Osteocyte (in vitro differentiated cells): ENCODE data around the gene RALGPS2. TPM values are rescaled to one million over a fixed set of nuclear protein-coding genes. Genes with fewer than 3 reads are reported as not detected.
A peak's percentile ranks its signal among the peaks of the same experiment; 100 is the strongest.

Experiments
- DNase-seq: peaks from one replicate; pipeline ENCODE4 v3.0.0; 2021; ENCODE audit warnings: mixed read lengths; ENCODE audit not compliant: unreplicated experiment; ENCODE audit errors: extremely low spot score
- H3K27ac Mint-ChIP-seq: one replicate; pipeline ENCODE4 v1.8.0; 2021; ENCODE audit warnings: mild to moderate bottlenecking, mixed read lengths; ENCODE audit not compliant: unreplicated experiment
- H3K27me3 Mint-ChIP-seq: one replicate; pipeline ENCODE4 v1.8.0; 2021; ENCODE audit warnings: mixed read lengths; ENCODE audit not compliant: unreplicated experiment
- H3K36me3 Mint-ChIP-seq: one replicate; pipeline ENCODE4 v1.8.0; 2021; ENCODE audit warnings: mixed read lengths; ENCODE audit not compliant: unreplicated experiment
- H3K4me1 Mint-ChIP-seq: one replicate; pipeline ENCODE4 v1.8.0; 2021; ENCODE audit warnings: mixed read lengths; ENCODE audit not compliant: unreplicated experiment
- H3K4me3 Mint-ChIP-seq: one replicate; pipeline ENCODE4 v1.8.0; 2021; ENCODE audit warnings: mild to moderate bottlenecking, moderate library complexity, mixed read lengths; ENCODE audit not compliant: unreplicated experiment
- H3K9me3 Mint-ChIP-seq: one replicate; pipeline ENCODE4 v1.8.0; 2021; ENCODE audit warnings: mixed read lengths; ENCODE audit not compliant: unreplicated experiment
- total RNA-seq: library from RNA; stranded (reverse); gene quantifications from 2 replicates; pipeline ENCODE4 v1.2.1, GENCODE V29; 2021
- TF ChIP-seq, protein P1 (sequence below): fragments of 200-600 bp; sonication (generic); IDR thresholded peaks from 2 replicates; pipeline ENCODE4 v1.5.0; 2021; ENCODE audit warnings: antibody characterized with exemption, mild to moderate bottlenecking, moderate library complexity

RALGPS2 gene
- total RNA-seq, 1 donor from 2014 or later = 6.5 TPM

DNA sequence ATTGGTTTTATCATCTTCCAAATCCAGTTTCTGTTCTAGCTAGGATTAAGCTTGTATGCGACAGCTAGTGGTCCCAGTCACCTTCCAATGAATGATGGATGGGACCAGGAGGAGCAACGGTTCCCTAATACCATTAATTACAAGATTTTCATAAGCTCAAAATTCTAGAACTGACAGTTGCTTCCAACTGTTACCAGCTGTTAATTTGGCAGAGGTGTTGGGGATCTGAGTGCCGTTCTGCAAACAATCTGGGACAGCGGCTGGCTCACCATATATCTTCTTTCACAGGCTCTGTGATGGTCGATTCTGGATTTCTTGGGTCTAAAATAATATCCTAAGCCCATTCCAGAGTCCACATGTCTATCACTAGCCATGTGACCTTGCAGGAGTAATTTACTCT is 34.5 kb upstream of the RALGPS2 start:
- H3K9me3 Mint-ChIP-seq = no peaks in the 10 kb centered on the region
- no peak for DNase-seq
- TF ChIP-seq, protein P1, sequence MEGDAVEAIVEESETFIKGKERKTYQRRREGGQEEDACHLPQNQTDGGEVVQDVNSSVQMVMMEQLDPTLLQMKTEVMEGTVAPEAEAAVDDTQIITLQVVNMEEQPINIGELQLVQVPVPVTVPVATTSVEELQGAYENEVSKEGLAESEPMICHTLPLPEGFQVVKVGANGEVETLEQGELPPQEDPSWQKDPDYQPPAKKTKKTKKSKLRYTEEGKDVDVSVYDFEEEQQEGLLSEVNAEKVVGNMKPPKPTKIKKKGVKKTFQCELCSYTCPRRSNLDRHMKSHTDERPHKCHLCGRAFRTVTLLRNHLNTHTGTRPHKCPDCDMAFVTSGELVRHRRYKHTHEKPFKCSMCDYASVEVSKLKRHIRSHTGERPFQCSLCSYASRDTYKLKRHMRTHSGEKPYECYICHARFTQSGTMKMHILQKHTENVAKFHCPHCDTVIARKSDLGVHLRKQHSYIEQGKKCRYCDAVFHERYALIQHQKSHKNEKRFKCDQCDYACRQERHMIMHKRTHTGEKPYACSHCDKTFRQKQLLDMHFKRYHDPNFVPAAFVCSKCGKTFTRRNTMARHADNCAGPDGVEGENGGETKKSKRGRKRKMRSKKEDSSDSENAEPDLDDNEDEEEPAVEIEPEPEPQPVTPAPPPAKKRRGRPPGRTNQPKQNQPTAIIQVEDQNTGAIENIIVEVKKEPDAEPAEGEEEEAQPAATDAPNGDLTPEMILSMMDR = no peak
- no peaks in the 10 kb centered on the region for H3K36me3 Mint-ChIP-seq
- no peak overlapping the region for H3K27ac Mint-ChIP-seq
- H3K27me3 Mint-ChIP-seq = no peaks in the 10 kb centered on the region
- H3K4me1 Mint-ChIP-seq = peaks cover 4% of the 10 kb centered on the region
- H3K4me3 Mint-ChIP-seq = no peak overlapping the region

DNA sequence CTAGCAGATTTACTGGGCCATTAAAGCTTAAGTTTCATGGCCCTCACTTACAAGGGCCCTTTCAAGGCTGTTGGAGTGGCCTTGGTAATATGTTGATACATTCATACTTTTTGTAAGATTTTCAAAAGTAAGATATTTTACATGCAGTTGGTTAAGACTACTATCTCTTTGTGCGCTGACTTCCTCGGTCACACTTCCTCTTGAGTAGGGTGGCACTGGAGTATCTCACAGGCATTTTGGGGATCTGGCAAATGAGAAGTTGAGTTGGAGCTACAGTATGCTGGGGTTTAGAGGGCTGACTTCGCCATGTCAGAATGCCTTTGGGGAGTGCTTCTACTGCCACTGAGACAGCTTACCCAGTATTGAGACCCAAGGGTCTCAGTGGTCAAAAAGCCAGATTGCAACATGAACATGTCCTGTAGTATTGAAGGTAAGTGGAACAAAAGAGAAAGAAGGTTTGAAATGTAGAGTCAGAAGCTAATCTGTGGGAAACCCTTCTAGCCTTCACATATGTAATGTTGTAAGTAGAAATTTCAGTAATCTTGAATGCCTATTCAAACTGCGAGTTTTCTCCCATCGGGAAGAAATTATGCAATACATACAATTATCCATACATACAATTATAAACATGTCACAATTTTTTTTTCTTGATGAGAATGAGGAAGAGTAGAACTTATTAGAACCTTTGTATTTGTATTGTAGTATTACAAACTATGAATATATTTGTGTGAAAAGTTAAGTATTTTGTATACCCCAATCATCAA is 32.3 kb upstream of the RALGPS2 start:
- TF ChIP-seq, protein P1 = no peak
- no peak for DNase-seq
- H3K4me1 Mint-ChIP-seq = no peaks in the 10 kb centered on the region
- no peaks in the 10 kb centered on the region for H3K27me3 Mint-ChIP-seq
- no peak overlapping the region for H3K4me3 Mint-ChIP-seq
- no peak overlapping the region for H3K27ac Mint-ChIP-seq
- H3K36me3 Mint-ChIP-seq = no peaks in the 10 kb centered on the region
- H3K9me3 Mint-ChIP-seq = no peaks in the 10 kb centered on the region

DNA sequence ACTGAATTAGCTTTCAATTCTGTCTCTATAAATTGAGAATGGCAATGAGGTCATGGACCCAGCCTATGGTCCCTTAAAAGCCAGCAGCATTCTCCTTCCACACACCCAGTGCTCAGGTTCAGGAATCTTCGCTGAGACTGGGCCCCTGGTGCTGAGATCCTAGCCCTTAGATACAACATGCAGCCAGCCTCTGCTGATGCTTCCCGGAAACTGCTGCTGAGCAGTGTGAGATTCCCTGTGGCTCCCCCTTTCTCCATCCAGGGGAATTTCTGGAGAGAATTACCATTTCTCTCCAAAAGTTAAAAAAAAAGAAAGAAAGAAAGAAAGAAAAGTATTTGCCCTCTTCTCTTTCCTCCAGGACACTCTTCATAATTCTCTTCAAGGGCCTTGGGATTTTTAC is 31.7 kb upstream of the RALGPS2 start:
- Mint-ChIP-seq H3K36me3 (no peaks in the 10 kb centered on the region), H3K27ac (no peak overlapping the region), H3K27me3 (no peaks in the 10 kb centered on the region), H3K4me3 (no peak overlapping the region), H3K4me1 (no peaks in the 10 kb centered on the region), H3K9me3 (no peaks in the 10 kb centered on the region)
- DNase-seq = no peak
- TF ChIP-seq, protein P1 = peak; percentile 28

DNA sequence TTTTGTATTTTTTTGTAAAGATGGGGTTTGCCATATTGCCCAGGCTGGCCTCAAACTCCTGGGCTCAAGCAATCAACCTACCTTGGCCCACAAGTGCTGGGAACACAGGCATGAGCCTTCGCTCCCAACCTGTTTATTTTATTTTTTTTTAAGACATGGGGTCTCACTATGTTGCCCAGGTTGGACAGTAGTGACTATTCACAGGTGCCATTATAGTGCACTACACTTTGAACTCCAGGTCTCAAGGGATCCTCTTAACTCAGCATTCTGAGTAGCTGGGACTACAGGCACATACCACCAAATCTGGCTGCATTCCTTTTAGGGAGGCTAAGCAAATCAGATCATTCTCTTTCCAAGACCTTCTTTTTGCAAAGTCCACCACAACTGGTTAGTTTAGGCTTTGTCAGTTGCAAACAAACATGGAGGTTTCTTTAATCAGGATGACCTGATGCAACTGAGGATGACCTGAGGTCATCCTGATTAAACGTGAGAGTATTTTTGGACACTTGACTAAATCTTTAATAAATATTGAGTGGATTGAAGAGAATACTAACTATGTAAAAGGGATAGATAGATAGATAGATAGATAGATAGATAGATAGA is 30.0 kb upstream of the RALGPS2 start:
- Mint-ChIP-seq H3K4me1 (no peaks in the 10 kb centered on the region), H3K36me3 (no peaks in the 10 kb centered on the region), H3K4me3 (no peak overlapping the region), H3K9me3 (no peaks in the 10 kb centered on the region), H3K27ac (no peak overlapping the region), H3K27me3 (no peaks in the 10 kb centered on the region)
- TF ChIP-seq, protein P1 = no peak
- DNase-seq = no peak

DNA sequence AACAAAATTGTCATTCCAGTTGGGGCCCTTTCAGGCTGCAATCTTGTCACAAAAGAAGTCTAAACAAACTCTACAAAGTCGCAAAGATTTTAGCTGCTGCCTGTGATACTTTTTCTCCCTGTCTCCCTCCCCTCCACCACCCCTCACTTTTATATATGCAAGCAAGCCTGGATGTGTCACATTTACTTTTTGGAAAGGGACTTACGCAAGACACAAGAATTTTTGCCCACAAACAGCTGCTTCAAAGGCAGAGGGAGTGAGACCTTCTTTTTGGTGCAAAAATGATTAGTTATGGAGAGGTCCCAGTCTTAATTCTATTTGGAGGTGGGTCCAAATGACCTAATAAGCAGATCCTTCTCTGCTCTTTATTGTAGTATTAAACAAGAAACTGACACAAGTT is 22.9 kb upstream of the RALGPS2 start:
- Mint-ChIP-seq H3K4me3 (no peak overlapping the region), H3K27me3 (no peaks in the 10 kb centered on the region), H3K9me3 (no peaks in the 10 kb centered on the region), H3K36me3 (peaks cover 1% of the 10 kb centered on the region), H3K4me1 (no peaks in the 10 kb centered on the region), H3K27ac (no peak overlapping the region)
- no peak for DNase-seq
- TF ChIP-seq, protein P1 = no peak
